ENCODE data around the gene GGTLC1.

GRCh38 chr20:24017458-24017755, 28.8 kb upstream of the GGTLC1 start:
- TF ChIP-seq CTCF (IDR thresholded peaks at IDR 0.05) (no peak), POLR2A (IDR thresholded peaks at IDR 0.05) (no peak)
